CD4-positive, alpha-beta T cell (primary cell): Measurements from ENCODE around the gene KRTAP17-1. TPM values are rescaled to one million over a fixed set of nuclear protein-coding genes. Genes with fewer than 3 reads are reported as not detected.

ENCODE experiments used
- ATAC-seq: fragments of 200-7000 bp; cut with Tn5 transposase; one replicate; pipeline ENCODE4 v1.10.0; 2022; ENCODE audit warnings: mild to moderate bottlenecking; ENCODE audit not compliant: poor library complexity
- CTCF ChIA-PET: fragments of 350-600 bp; sonication (Branson Sonifier 250); formaldehyde crosslinking; loops from one replicate; lab custom pipeline; 2021; ENCODE audit warnings: antibody characterized with exemption, inconsistent platforms; lab: Charles Lee
- POLR2A ChIA-PET: fragments of 350-600 bp; sonication (Branson Sonifier 250); formaldehyde crosslinking; loops from one replicate; lab custom pipeline; 2021; ENCODE audit warnings: antibody characterized with exemption, inconsistent platforms; lab: Charles Lee
- DNase-seq, 14 experiments: peaks; one replicate each; pipeline ENCODE4 v3.0.0-alpha.2; 2013 to 2020; ENCODE audit warnings: mixed read lengths in 2 of 14
- H3K27ac ChIP-seq, 2 donors: one replicate each; pipeline versions ENCODE4 v1.5.1 to v1.7.0; 2013; ENCODE audit warnings: low read length in 2 of 2, low read depth in 1 of 2, mild to moderate bottlenecking in 1 of 2
- H3K27me3 ChIP-seq, 2 experiments: 1 replicate in 1 of 2; 2 replicates in 1 of 2; pipeline versions ENCODE4 v1.6.1 to v1.7.0; 2013; ENCODE audit warnings: low read length in 2 of 2, control low read depth in 1 of 2, mild to moderate bottlenecking in 1 of 2, moderate library complexity in 1 of 2; ENCODE audit not compliant: insufficient read depth in 2 of 2, control insufficient read depth in 1 of 2
- H3K36me3 ChIP-seq: one replicate; pipeline ENCODE4 v1.6.1; 2013; ENCODE audit warnings: low read length, control low read depth; ENCODE audit not compliant: insufficient read depth
- H3K4me1 ChIP-seq: one replicate; pipeline ENCODE4 v1.6.1; 2013; ENCODE audit warnings: low read length, control low read depth; ENCODE audit not compliant: insufficient read depth
- H3K4me3 ChIP-seq: one replicate; pipeline ENCODE4 v1.5.1; 2013; ENCODE audit warnings: mild to moderate bottlenecking, low read length, moderate library complexity
- H3K9me3 ChIP-seq, 2 experiments: 1 replicate in 1 of 2; 2 replicates in 1 of 2; pipeline versions ENCODE4 v1.6.1 to v1.7.0; 2013; ENCODE audit warnings: low read length in 2 of 2, mild to moderate bottlenecking in 2 of 2, control low read depth in 1 of 2, moderate library complexity in 1 of 2; ENCODE audit not compliant: control insufficient read depth in 1 of 2, insufficient read depth in 1 of 2
- H3K27ac Mint-ChIP-seq: one replicate; pipeline ENCODE4 v1.8.0; 2020; ENCODE audit warnings: mixed read lengths
- H3K27me3 Mint-ChIP-seq: one replicate; pipeline ENCODE4 v1.8.0; 2021; ENCODE audit warnings: mixed read lengths
- H3K36me3 Mint-ChIP-seq: one replicate; pipeline ENCODE4 v1.8.0; 2021; ENCODE audit warnings: low read depth, mixed read lengths
- H3K4me1 Mint-ChIP-seq: one replicate; pipeline ENCODE4 v1.8.0; 2021; ENCODE audit warnings: low read depth, mixed read lengths
- H3K4me3 Mint-ChIP-seq: one replicate; pipeline ENCODE4 v1.8.0; 2020; ENCODE audit warnings: mild to moderate bottlenecking, mixed read lengths
- H3K9me3 Mint-ChIP-seq: one replicate; pipeline ENCODE4 v1.8.0; 2020; ENCODE audit warnings: mixed read lengths
- CTCF ChIP-seq: fragments of 200-600 bp; IDR thresholded peaks from one replicate; pipeline ENCODE4 v1.8.0; 2022; ENCODE audit warnings: antibody characterized with exemption, mild to moderate bottlenecking
- intact Hi-C, 2 experiments: fragments of 100-400 bp; cut with DNase I in 1 of 2; cut with micrococcal nuclease in 1 of 2; formaldehyde crosslinking; loops; one replicate each; pipeline versions ENCODE4 v1.15.1 to v1.9.0; 2023 to 2025; cut with DNase I, micrococcal nuclease
- total RNA-seq, 174 experiments: library from RNA in 2 of 174; stranded (reverse) in 2 of 174; gene quantifications; one replicate each; pipeline ENCODE4 v1.2.3 and lab custom pipeline; 2021 to 2026

Gene KRTAP17-1
- total RNA-seq, 2 experiments from 2014 or later, result not detected

GRCh38 chr17:41343029-41343428, 27.5 kb upstream of the KRTAP17-1 start:
- TF ChIP-seq CTCF, result no peak
- H3K4me1 Mint-ChIP-seq, result peaks cover 66% of the 10 kb centered on the region
- no peaks in the 10 kb centered on the region for H3K36me3 ChIP-seq
- ChIA-PET CTCF (no interaction called here), POLR2A (interaction anchor here (5.6 kb wide), 1 partner anchor 35 kb away, joined by 61 read pairs; the partner anchor contains the start of gene KRTAP16-1)
- intact Hi-C loops, result no loop called here
- no peaks in the 10 kb centered on the region for H3K27me3 ChIP-seq
- peak overlapping the region; percentile 94 for H3K27ac Mint-ChIP-seq
- ATAC-seq, result no peak
- H3K27ac ChIP-seq, result no peak overlapping the region
- peaks cover 3% of the 10 kb centered on the region for H3K9me3 Mint-ChIP-seq
- peaks cover 52% of the 10 kb centered on the region for H3K4me1 ChIP-seq
- H3K27me3 Mint-ChIP-seq, result no peaks in the 10 kb centered on the region
- H3K4me3 Mint-ChIP-seq, result peak overlapping the region; percentile 3
- peaks cover 0 to 13% of the 10 kb centered on the region in 2 experiments for H3K9me3 ChIP-seq
- H3K36me3 Mint-ChIP-seq, result peaks cover 26% of the 10 kb centered on the region
- no peak overlapping the region for H3K4me3 ChIP-seq
- DNase-seq, result no peak

- no peak overlapping the region for H3K4me3 ChIP-seq
- H3K27ac Mint-ChIP-seq, result peak overlapping the region; percentile 94
- TF ChIP-seq CTCF, result no peak
- H3K9me3 Mint-ChIP-seq, result peaks cover 3% of the 10 kb centered on the region
- no peaks in the 10 kb centered on the region for H3K36me3 ChIP-seq
- H3K27ac ChIP-seq, result peak overlapping the region; percentile 87 to 88
- peaks cover 66% of the 10 kb centered on the region for H3K4me1 ChIP-seq
- no peaks in the 10 kb centered on the region for H3K27me3 ChIP-seq
- H3K27me3 Mint-ChIP-seq, result no peaks in the 10 kb centered on the region
- peak overlapping the region; percentile 64 for H3K4me3 Mint-ChIP-seq
- CTCF ChIA-PET, result no interaction called here
- POLR2A ChIA-PET, result interaction anchor here (0.5 to 5.6 kb wide), 10 partner anchors 8 to 409 kb away, joined by 3 to 61 read pairs (median 4); partner anchors contain the start of genes EIF1, KRT33A and KRTAP16-1
- peaks cover 0 to 13% of the 10 kb centered on the region in 2 experiments for H3K9me3 ChIP-seq
- DNase-seq (peak in 13 of 14 experiments; percentile 39 to 87 (median 55)), ATAC-seq (peak; percentile 46)
- peaks cover 26% of the 10 kb centered on the region for H3K36me3 Mint-ChIP-seq
- peaks cover 71% of the 10 kb centered on the region for H3K4me1 Mint-ChIP-seq
- intact Hi-C loops, result no loop called here
Observed at GRCh38 chr17:41340934-41341861, 25.7 kb upstream of the KRTAP17-1 start.

GRCh38 chr17:41340494-41340893, 25.0 kb upstream of the KRTAP17-1 start:
- H3K4me1 Mint-ChIP-seq, result peaks cover 78% of the 10 kb centered on the region
- no peak overlapping the region for H3K4me3 ChIP-seq
- no peak for TF ChIP-seq CTCF
- H3K9me3 Mint-ChIP-seq, result peaks cover 3% of the 10 kb centered on the region
- H3K27me3 ChIP-seq, result no peaks in the 10 kb centered on the region
- ATAC-seq, result no peak
- H3K27me3 Mint-ChIP-seq, result no peaks in the 10 kb centered on the region
- peaks cover 26% of the 10 kb centered on the region for H3K36me3 Mint-ChIP-seq
- H3K27ac Mint-ChIP-seq, result peak overlapping the region; percentile 94
- ChIA-PET CTCF (interaction anchor here (1.5 kb wide), 1 partner anchor 208 kb away, joined by 4 read pairs; no protein-coding TSS in a partner anchor), POLR2A (interaction anchor here (1.1 to 5.6 kb wide), 5 partner anchors 8 to 208 kb away, joined by 3 to 61 read pairs (median 5); partner anchors contain the start of gene KRTAP16-1)
- H3K36me3 ChIP-seq, result no peaks in the 10 kb centered on the region
- peaks cover 73% of the 10 kb centered on the region for H3K4me1 ChIP-seq
- peak overlapping the region; percentile 87 to 88 for H3K27ac ChIP-seq
- peak overlapping the region; percentile 64 for H3K4me3 Mint-ChIP-seq
- DNase-seq, result peak in 1 of 14 experiments; percentile 23
- intact Hi-C loops, result no loop called here
- H3K9me3 ChIP-seq, result peaks cover 0 to 13% of the 10 kb centered on the region in 2 experiments
